Measurements from ENCODE around the gene LYRM4. TPM values are rescaled to one million over a fixed set of nuclear protein-coding genes. Genes with fewer than 3 reads are reported as not detected.

The LYRM4 gene
- total and polyA plus RNA-seq, 2 donors (not counting 1 experiment from before 2014, with no cell fraction given): 22.1 to 29.5 TPM

- Mint-ChIP-seq H3K27ac (no peak overlapping the region), H3K9me3 (ENCODE audit: insufficient read depth) (no peaks in the 10 kb centered on the region), H3K27me3 (no peaks in the 10 kb centered on the region), H3K4me3 (no peak overlapping the region), H3K4me1 (peaks cover 28% of the 10 kb centered on the region)
- DNase-seq (no peak), ATAC-seq (ENCODE audit: low read depth) (no peak)
- POLR2A ChIA-PET: no interaction called here
- peaks cover 0 to 3% of the 10 kb centered on the region in 2 experiments for H3K36me3 ChIP-seq (replicated peaks in 1 of 2; ENCODE audit: control extremely low read depth in 1 of 2, control insufficient read depth in 1 of 2, extremely low read depth in 1 of 2, insufficient read depth in 2 of 2, low read length in 1 of 2)
- CTCF ChIA-PET: interaction anchor here (1.6 kb wide), 1 partner anchor 128 kb away, joined by 4 read pairs; no protein-coding TSS in a partner anchor
- no peak overlapping the region for H3K9ac ChIP-seq (ENCODE audit: low read length)
- peaks cover 49% of the 10 kb centered on the region for H3K79me2 ChIP-seq (ENCODE audit: control insufficient read depth, insufficient read depth, low read length)
- peaks cover 7% of the 10 kb centered on the region for H4K20me1 ChIP-seq (ENCODE audit: control insufficient read depth, insufficient read depth, low read length, poor library complexity, severe bottlenecking)
- no peak for TF ChIP-seq EZH2 (IDR thresholded peaks at IDR 0.05; ENCODE audit: borderline replicate concordance, insufficient read depth, low read depth, low read length, poor library complexity, severe bottlenecking)
- TF ChIP-seq CTCF (IDR thresholded peaks at IDR 0.05): no peak
- intact Hi-C loops (cut with micrococcal nuclease): no loop called here
- no peak overlapping the region for H3K27ac ChIP-seq (ENCODE audit: low read length in 2 of 2)
- 100% methylated on average over 2 of the region's 6 CpGs for WGBS (ENCODE audit: insufficient coverage)
- H3K4me2 ChIP-seq (replicated peaks; ENCODE audit: low read depth, low read length, poor library complexity, severe bottlenecking): no peak overlapping the region
- no peak overlapping the region for H2AFZ ChIP-seq (ENCODE audit: insufficient read depth, low read depth, low read length, poor library complexity, severe bottlenecking)
- no peaks in the 10 kb centered on the region for H3K27me3 ChIP-seq (replicated peaks in 1 of 4; ENCODE audit: control extremely low read depth in 1 of 4, control insufficient read depth in 3 of 4, insufficient read depth in 4 of 4, low read length in 3 of 4)
- no peak overlapping the region for H3K4me3 ChIP-seq (ENCODE audit: control extremely low read depth in 1 of 5, extremely low read depth in 1 of 5, insufficient read depth in 1 of 5, low read depth in 2 of 5, low read length in 4 of 5)
- no peaks in the 10 kb centered on the region for H3K9me3 ChIP-seq (ENCODE audit: control extremely low read depth in 1 of 3, control insufficient read depth in 2 of 3, insufficient read depth in 1 of 3, low read length in 2 of 3)
- H3K4me1 ChIP-seq (ENCODE audit: control insufficient read depth in 2 of 2, insufficient read depth in 2 of 2, low read length in 2 of 2): no peaks in the 10 kb centered on the region
Measured at GRCh38 chr6:5271926-5272325, 11.2 kb upstream of the LYRM4 start.

GRCh38 chr6:5270093-5270680 is 9.4 kb upstream of the LYRM4 start:
- no peak for ATAC-seq (ENCODE audit: low read depth)
- Histone ChIP-seq H3K27me3 (replicated peaks in 1 of 4; ENCODE audit: control extremely low read depth in 1 of 4, control insufficient read depth in 3 of 4, insufficient read depth in 4 of 4, low read length in 3 of 4) (no peaks in the 10 kb centered on the region), H3K4me2 (replicated peaks; ENCODE audit: low read depth, low read length, poor library complexity, severe bottlenecking) (no peak overlapping the region), H3K9me3 (ENCODE audit: control extremely low read depth in 1 of 3, control insufficient read depth in 2 of 3, insufficient read depth in 1 of 3, low read length in 2 of 3) (no peaks in the 10 kb centered on the region), H3K4me1 (ENCODE audit: control insufficient read depth in 2 of 2, insufficient read depth in 2 of 2, low read length in 2 of 2) (no peaks in the 10 kb centered on the region), H3K9ac (ENCODE audit: low read length) (no peak overlapping the region), H3K27ac (ENCODE audit: low read length in 2 of 2) (no peak overlapping the region), H3K36me3 (replicated peaks in 1 of 2; ENCODE audit: control extremely low read depth in 1 of 2, control insufficient read depth in 1 of 2, extremely low read depth in 1 of 2, insufficient read depth in 2 of 2, low read length in 1 of 2) (peaks cover 0 to 6% of the 10 kb centered on the region in 2 experiments), H3K4me3 (ENCODE audit: control extremely low read depth in 1 of 5, extremely low read depth in 1 of 5, insufficient read depth in 1 of 5, low read depth in 2 of 5, low read length in 4 of 5) (no peak overlapping the region), H3K79me2 (ENCODE audit: control insufficient read depth, insufficient read depth, low read length) (peaks cover 51% of the 10 kb centered on the region), H2AFZ (ENCODE audit: insufficient read depth, low read depth, low read length, poor library complexity, severe bottlenecking) (no peak overlapping the region), H4K20me1 (ENCODE audit: control insufficient read depth, insufficient read depth, low read length, poor library complexity, severe bottlenecking) (no peaks in the 10 kb centered on the region)
- 33% methylated on average over 2 of the region's 5 CpGs for WGBS (ENCODE audit: insufficient coverage)
- no peak for DNase-seq
- Mint-ChIP-seq H3K9me3 (ENCODE audit: insufficient read depth) (no peaks in the 10 kb centered on the region), H3K4me1 (peaks cover 23% of the 10 kb centered on the region), H3K27ac (no peak overlapping the region), H3K4me3 (no peak overlapping the region), H3K27me3 (no peaks in the 10 kb centered on the region)
- intact Hi-C loops (cut with micrococcal nuclease): no loop called here
- TF ChIP-seq EZH2 (IDR thresholded peaks at IDR 0.05; ENCODE audit: borderline replicate concordance, insufficient read depth, low read depth, low read length, poor library complexity, severe bottlenecking) (no peak), CTCF (IDR thresholded peaks at IDR 0.05) (no peak)
- CTCF ChIA-PET: interaction anchor here (0.7 kb wide), 1 partner anchor 33 kb away, joined by 3 read pairs; no protein-coding TSS in a partner anchor
- POLR2A ChIA-PET: no interaction called here
